Activated CD4-positive, alpha-beta T cell treated with anti-CD3 and anti-CD28 coated beads, Interleukin-2, amount 50 U/mL, for 1 hour (primary cell): ENCODE measurements around the gene ZDHHC12.

ENCODE experiments used
- DNase-seq: peaks from one replicate; pipeline ENCODE4 v3.0.0-alpha.2; 2020

ZDHHC12 gene

DNA sequence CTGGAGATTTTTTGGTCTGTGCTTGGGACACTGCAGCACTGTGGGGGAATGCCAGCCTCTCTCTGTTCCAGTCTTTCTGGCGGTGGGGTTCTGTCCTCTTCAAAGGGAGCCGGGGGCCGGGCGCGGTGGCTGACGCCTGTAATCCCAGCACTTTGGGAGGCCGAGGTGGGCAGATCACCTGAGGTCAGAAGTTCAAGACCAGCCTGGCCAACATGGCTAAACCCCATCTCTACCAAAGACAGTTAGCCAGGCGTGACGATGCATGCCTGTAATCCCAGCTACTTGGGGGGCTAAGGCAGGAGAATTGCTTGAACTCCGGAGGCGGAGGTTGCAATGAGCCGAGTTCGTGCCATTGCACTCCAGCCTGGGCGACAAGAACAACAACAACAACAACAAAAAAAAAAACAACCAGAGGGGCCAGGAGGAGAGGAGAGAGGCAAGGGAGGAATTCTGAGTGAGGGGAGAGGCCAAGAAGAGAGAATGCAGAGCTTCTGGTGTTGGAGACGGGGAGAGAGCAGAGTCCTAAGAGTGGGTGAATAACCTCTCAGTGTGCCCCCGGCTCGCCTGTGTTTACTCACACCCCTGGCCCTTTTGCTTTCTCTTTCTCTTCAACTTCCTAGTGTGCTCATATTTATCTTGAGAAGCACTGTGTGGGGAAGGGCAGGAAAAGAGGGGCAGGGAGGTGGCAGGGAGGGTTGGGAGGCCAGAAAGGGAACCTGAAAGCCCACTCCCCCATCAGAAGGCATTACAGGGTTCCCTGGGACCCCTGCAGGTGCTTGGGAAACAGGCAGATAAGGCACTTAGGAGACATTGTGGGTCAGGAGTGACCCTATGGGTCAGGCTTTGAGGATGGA lies 38.1 kb downstream of the ZDHHC12 start:
- DNase-seq: no peak

DNA sequence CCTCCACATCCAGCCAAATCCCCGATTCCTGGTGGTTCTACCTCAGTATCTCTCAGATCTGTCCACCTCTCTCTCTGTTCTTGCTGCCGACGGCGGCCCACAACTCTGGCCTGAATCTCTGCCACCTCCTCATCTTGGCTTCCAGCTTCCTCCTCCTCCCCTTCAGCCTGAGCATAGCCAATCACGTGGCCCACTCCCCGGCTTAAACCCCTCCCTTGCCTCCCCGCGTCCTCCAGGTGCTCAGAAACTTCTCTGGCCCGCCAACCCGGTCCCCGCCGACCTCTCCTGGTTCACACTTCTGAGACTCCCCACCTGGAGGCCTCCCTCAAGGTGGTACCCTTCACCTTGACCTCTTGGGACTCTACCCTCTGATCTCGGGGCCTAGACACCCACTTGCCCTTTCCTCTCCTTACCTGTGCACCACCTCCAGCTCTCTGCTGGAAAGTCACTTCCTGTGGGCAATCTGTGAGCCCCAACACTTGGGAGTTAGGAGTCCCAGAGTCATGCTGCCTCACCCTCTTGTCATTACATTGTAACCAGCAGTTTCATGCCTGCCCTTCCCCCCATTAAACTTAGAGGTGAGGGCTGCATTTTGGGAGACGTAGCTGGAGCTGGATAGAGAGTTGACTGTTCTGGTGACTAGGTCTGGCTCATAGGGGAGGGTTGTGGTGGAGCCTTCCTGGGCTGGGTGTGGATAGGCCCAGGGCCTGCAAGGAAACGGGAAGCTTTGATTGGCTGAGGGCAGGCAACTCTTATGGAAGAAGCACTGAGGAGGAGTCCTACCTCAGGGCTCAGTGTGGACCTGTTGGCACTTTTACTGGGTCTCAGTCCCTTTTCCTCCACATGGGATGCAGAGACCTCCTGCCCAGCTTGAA lies 39.4 kb downstream of the ZDHHC12 start:
- DNase-seq: peak; percentile 65

DNA sequence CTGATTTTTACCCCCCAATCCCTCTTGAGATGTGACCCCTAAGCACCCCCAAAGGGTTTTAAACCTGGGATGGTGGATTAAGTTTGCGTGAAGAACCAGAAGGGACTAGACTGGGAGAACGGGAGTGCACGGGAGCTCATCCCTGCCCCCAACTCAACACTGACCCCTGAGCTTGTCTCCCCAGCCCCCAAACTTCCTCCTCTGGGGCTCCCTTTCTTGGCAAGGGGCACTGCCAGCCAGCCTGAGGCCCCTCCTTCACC lies 39.9 kb downstream of the ZDHHC12 start:
- no peak for DNase-seq

DNA sequence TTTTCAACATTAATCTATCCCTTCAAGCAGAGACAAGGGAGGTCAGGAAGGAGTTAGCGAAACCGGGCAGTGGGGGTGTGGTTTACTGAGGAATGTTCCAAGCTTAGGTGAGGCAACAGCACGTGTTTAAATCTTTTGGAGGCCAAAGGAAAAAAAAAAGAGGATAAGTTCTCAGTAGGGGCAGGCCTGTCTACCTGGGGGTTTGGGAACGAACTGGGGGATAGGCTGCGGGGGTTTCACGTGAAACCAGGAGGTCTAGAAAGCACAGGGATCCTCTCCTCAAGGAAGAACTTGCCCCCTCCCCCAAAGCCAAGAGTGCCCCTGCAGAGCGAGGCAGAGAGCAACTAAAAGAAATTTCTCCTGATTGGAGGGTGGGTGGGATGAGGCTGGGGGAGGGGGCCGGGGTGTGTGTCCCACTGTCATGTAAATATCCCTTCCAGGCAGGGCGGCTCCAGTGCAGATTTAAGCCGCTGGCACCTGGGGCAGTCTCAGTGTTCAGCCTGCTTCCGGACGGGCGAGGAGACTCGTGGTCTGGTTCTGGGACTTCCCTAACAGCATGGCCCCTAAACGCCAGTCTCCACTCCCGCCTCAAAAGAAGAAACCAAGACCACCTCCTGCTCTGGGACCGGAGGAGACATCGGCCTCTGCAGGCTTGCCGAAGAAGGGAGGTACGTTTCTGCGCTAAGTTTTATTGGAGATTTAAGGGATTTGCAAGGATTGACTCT lies 40.4 kb downstream of the ZDHHC12 start:
- DNase-seq: no peak

DNA sequence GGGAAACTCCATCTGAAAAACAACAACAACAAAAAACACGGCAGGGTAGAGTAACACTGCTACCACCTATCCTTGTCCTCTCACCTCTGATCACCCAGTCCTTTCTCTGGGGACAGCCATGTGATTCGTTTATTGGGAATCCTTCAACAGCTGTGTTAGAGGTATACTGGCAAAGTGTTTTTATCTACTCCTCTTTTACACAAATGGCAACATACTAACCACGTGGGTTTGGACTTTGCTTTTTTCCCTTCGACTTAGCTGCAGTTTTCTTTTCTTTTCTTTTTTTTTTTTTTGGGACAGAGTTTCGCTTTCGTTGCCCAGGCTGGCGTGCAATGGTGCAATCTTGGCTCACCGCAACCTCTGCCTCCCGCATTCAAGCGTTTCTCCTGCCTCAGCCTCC lies 46.1 kb downstream of the ZDHHC12 start:
- DNase-seq: no peak

DNA sequence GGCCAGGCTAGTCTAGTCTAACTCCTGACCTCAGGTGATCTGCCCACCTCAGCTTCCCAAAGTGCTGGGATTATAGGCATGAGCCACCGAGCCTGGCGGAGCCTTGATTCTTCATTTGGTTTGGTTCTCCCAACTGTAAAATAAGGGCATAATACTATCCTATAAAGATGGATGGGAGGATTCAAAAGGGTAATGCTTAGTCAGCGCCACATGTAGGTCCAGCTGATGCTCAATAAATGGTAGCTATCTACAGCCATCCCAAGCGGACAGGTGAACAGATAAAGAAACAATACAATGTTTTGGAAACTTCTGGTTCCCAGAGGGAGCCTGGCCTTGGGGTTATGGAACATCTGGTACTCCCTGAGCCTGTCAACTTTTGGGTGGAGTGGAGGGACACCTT lies 48.5 kb downstream of the ZDHHC12 start:
- DNase-seq: no peak
